DOHH2 (cell line): Measurements from ENCODE around the gene CREM.
"Not testable (repeated sequence)": the region's sequence is repeated elsewhere in the genome, so short reads cannot be mapped to it uniquely, and the experiment has no call there.

Source experiments
- H3F3A ChIP-seq: fragments of 200-600 bp; sonication (generic), shearing (Covaris generic); 2 replicates; pipeline ENCODE4 v1.6.0; 2016; ENCODE audit warnings: antibody characterized with exemption, mild to moderate bottlenecking; ENCODE audit not compliant: control insufficient read depth, insufficient read depth
- H3K27ac ChIP-seq: fragments of 200-600 bp; sonication (generic); 2 replicates; pipeline ENCODE4 v1.5.1; 2014; ENCODE audit warnings: low read depth, mild to moderate bottlenecking, low read length, moderate library complexity
- H3K27me3 ChIP-seq: fragments of 200-600 bp; sonication (generic); 2 replicates; pipeline ENCODE4 v1.6.1; 2014; ENCODE audit warnings: mild to moderate bottlenecking, low read length, mixed read lengths; ENCODE audit not compliant: control insufficient read depth
- H3K36me3 ChIP-seq: fragments of 200-600 bp; sonication (generic); 2 replicates; pipeline ENCODE4 v1.6.1; 2014; ENCODE audit warnings: mild to moderate bottlenecking, low read length, moderate library complexity, mixed read lengths; ENCODE audit not compliant: control insufficient read depth
- H3K4me1 ChIP-seq: fragments of 200-600 bp; sonication (generic); 2 replicates; pipeline ENCODE4 v1.6.1; 2014; ENCODE audit warnings: mild to moderate bottlenecking, low read length, mixed read lengths; ENCODE audit not compliant: control insufficient read depth
- H3K4me2 ChIP-seq: fragments of 200-600 bp; sonication (generic); 2 replicates; pipeline ENCODE4 v1.6.0; 2014; ENCODE audit warnings: mild to moderate bottlenecking, low read length, moderate library complexity
- H3K4me3 ChIP-seq: fragments of 200-600 bp; sonication (generic); 2 replicates; pipeline ENCODE4 v1.5.1; 2014; ENCODE audit warnings: mild to moderate bottlenecking, low read length, mixed read lengths
- H3K79me2 ChIP-seq: fragments of 200-600 bp; sonication (generic); 2 replicates; pipeline ENCODE4 v1.6.1; 2014; ENCODE audit warnings: mild to moderate bottlenecking, low read length, mixed read lengths; ENCODE audit not compliant: control insufficient read depth
- H3K9me2 ChIP-seq: fragments of 200-600 bp; sonication (generic); replicated peaks from 2 replicates; pipeline ENCODE4 v1.6.1; 2014; ENCODE audit warnings: mild to moderate bottlenecking, low read length, mixed read lengths; ENCODE audit not compliant: control insufficient read depth
- H3K9me3 ChIP-seq: fragments of 200-600 bp; sonication (generic); 2 replicates; pipeline ENCODE4 v1.6.1; 2014; ENCODE audit warnings: antibody characterized with exemption, low read length, mixed read lengths; ENCODE audit not compliant: control insufficient read depth, insufficient read depth
- H4K20me1 ChIP-seq: fragments of 200-600 bp; sonication (generic); 2 replicates; pipeline ENCODE4 v1.6.0; 2014; ENCODE audit warnings: low read depth, mild to moderate bottlenecking, antibody characterized with exemption, low read length, moderate library complexity; ENCODE audit not compliant: control insufficient read depth, insufficient read depth
- EZH2phosphoT487 ChIP-seq: fragments of 200-600 bp; sonication (generic); IDR thresholded peaks from 2 replicates; pipeline ENCODE4 v1.6.1; 2017; ENCODE audit warnings: borderline replicate concordance, mild to moderate bottlenecking, antibody characterized with exemption, low read length, moderate library complexity, mixed read lengths
- TF ChIP-seq, protein P1 (sequence below): fragments of 200-600 bp; sonication (generic); IDR thresholded peaks from one replicate; pipeline ENCODE4 v1.5.1; 2014; ENCODE audit warnings: antibody characterized with exemption, mild to moderate bottlenecking, low read depth, low read length; ENCODE audit not compliant: poor library complexity, severe bottlenecking

The CREM gene

DNA sequence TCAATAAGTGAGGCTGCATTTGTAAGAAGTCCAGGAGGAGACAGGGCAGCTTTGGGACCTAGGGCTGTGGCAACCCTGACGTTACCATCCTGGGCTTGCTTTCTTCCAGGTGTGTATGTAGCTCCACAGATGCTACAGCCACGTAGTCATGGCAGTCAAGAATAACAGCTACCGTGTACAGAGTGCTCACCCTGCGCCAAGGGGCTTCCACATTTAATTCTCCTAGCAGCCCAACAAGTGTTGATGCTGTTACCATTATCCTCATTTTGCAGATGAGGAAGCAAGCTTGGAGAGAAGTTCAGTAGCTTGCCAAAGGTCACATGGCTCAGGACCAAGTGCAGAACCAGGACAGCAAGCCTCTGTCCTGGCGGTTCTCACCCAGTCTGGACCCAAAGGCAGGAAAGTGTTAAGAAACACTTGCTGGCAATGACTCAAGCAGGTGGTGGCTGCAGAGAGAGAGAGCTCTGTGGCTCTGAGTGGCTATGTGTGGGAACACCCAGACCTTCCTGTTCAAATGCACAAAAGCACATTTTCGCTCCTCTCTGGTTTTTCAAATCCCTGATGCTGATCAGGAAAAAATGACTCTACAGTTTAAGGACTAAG lies 89.8 kb downstream of the CREM start:
- peaks cover 3% of the 10 kb centered on the region; the same call in 1 of the 2 replicates for H3K27me3 ChIP-seq
- H3K27ac ChIP-seq = no peak overlapping the region
- H3K9me3 ChIP-seq = no peaks in the 10 kb centered on the region
- H3K4me2 ChIP-seq = no peak overlapping the region
- H3K4me3 ChIP-seq = no peak overlapping the region
- H3K4me1 ChIP-seq = peaks cover 4% of the 10 kb centered on the region; the same call in 1 of the 2 replicates
- H3K36me3 ChIP-seq = peaks cover 3% of the 10 kb centered on the region; the same call in 1 of the 2 replicates
- H3F3A ChIP-seq = no peaks in the 10 kb centered on the region
- H4K20me1 ChIP-seq = no peaks in the 10 kb centered on the region; the same call in 1 of the 2 replicates
- TF ChIP-seq, protein P1, sequence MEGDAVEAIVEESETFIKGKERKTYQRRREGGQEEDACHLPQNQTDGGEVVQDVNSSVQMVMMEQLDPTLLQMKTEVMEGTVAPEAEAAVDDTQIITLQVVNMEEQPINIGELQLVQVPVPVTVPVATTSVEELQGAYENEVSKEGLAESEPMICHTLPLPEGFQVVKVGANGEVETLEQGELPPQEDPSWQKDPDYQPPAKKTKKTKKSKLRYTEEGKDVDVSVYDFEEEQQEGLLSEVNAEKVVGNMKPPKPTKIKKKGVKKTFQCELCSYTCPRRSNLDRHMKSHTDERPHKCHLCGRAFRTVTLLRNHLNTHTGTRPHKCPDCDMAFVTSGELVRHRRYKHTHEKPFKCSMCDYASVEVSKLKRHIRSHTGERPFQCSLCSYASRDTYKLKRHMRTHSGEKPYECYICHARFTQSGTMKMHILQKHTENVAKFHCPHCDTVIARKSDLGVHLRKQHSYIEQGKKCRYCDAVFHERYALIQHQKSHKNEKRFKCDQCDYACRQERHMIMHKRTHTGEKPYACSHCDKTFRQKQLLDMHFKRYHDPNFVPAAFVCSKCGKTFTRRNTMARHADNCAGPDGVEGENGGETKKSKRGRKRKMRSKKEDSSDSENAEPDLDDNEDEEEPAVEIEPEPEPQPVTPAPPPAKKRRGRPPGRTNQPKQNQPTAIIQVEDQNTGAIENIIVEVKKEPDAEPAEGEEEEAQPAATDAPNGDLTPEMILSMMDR = no peak
- TF ChIP-seq EZH2phosphoT487 = no peak
- no peaks in the 10 kb centered on the region for H3K9me2 ChIP-seq
- H3K79me2 ChIP-seq = no peaks in the 10 kb centered on the region

DNA sequence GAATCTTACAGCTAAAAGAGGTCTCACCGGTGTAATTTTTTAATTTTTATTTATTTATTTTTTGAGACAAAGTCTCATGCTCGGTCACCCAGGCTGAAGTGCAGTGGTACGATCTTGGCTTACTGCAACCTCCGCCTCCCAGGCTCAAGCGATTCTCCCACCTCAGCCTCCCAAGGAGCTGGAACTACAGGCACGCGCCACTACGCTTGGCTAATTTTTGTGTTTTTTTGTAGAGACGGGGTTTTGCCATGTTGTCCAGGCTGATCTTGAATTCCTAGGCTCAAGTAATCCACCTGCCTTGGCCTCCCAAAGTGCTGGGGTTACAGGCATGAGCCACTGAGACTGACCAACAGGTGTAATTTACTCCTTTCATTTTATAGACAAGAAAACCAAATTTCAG lies 90.3 kb downstream of the CREM start:
- not testable (repeated sequence) for H3K4me2 ChIP-seq, H3K27me3 ChIP-seq

DNA sequence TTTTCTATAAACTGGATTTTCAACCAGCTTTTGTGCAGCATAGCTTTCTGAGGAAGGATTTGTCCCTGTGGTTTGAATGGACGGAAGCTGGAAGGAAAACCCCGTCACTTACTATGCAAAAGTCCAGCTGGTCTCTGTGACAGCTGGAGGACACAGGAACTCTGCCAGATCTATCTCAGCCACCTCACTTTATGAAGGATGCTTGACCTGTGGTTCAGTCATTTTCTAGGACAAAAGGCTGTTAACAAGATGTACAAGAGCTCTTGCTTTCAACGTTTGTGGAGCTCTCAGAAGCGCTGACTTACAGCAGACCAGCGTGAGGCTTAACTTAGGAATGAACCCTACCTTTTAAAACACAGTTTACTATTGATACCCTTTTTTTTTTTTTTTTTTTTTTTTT lies 90.8 kb downstream of the CREM start:
- no peak overlapping the region for H3K4me2 ChIP-seq
- peaks cover 3% of the 10 kb centered on the region; the same call in 1 of the 2 replicates for H3K27me3 ChIP-seq
- no peak overlapping the region for H3K27ac ChIP-seq
- H3K9me3 ChIP-seq = no peaks in the 10 kb centered on the region
- peaks cover 4% of the 10 kb centered on the region; the same call in 1 of the 2 replicates for H3K4me1 ChIP-seq
- H3K9me2 ChIP-seq = no peaks in the 10 kb centered on the region
- H3F3A ChIP-seq = no peaks in the 10 kb centered on the region
- H4K20me1 ChIP-seq = no peaks in the 10 kb centered on the region; the same call in 1 of the 2 replicates
- H3K4me3 ChIP-seq = no peak overlapping the region
- TF ChIP-seq EZH2phosphoT487 = no peak
- TF ChIP-seq, protein P1 = no peak
- no peaks in the 10 kb centered on the region for H3K36me3 ChIP-seq
- H3K79me2 ChIP-seq = no peaks in the 10 kb centered on the region

More for the DNA sequence above, 90.3 kb downstream of the CREM start:
- not testable (repeated sequence) for H3K36me3 ChIP-seq, H3K4me3 ChIP-seq, H3K27ac ChIP-seq, H3F3A ChIP-seq, H3K9me2 ChIP-seq, H4K20me1 ChIP-seq, H3K79me2 ChIP-seq, H3K9me3 ChIP-seq, H3K4me1 ChIP-seq

DNA sequence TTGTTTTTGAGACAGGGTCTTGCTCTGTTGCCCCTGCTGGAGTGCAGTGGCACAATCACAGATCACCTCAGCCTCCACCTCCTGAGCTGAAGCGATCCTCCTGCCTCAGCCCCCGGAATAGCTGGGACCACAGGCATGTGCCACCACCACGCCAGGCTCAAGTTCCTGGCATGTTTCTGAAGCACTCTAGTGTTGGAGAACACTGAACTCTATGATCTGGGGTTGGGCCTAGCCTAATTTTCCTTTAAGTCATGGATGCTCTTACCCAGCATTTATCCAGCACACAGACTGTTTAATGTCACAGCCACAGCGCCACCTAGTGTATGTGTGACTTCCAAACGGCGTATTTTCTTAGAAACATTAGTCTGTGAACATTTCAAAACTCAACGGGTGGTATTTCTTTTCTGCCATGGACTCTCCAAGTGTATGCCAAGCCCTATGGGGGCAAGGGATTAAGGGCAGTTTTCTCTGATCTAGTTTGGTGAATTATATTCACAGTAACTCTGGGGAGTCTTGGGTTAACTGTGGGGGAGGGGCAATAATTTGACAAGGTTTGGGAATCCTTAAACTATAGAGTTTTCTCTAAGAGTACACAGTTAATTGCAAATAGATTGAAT lies 91.8 kb downstream of the CREM start:
- Histone ChIP-seq H3K27me3 (peaks cover 3% of the 10 kb centered on the region; the same call in 1 of the 2 replicates), H3K4me2 (no peak overlapping the region), H3F3A (no peaks in the 10 kb centered on the region), H3K9me3 (no peaks in the 10 kb centered on the region), H3K36me3 (no peaks in the 10 kb centered on the region), H3K9me2 (no peaks in the 10 kb centered on the region), H3K27ac (no peak overlapping the region), H3K79me2 (no peaks in the 10 kb centered on the region), H3K4me1 (peaks cover 4% of the 10 kb centered on the region; the same call in 1 of the 2 replicates), H3K4me3 (no peak overlapping the region), H4K20me1 (no peaks in the 10 kb centered on the region; the same call in 1 of the 2 replicates)
- TF ChIP-seq, protein P1 = peak; percentile 90
- TF ChIP-seq EZH2phosphoT487 = no peak
